GM18499 (cell line): ENCODE data around the gene EIF4G1.

Source experiments
- ATAC-seq: cut with Tn5 transposase; IDR thresholded peaks from one replicate; pipeline ENCODE4 v1.9.1; 2021; ENCODE audit warnings: moderate number of reproducible peaks; ENCODE audit not compliant: insufficient read depth, unreplicated experiment

Gene EIF4G1

GRCh38 chr3:184381261-184382224, 67.1 kb downstream of the EIF4G1 start:
- ATAC-seq: no peak

GRCh38 chr3:184382326-184383032, 68.1 kb downstream of the EIF4G1 start:
- ATAC-seq: no peak

- ATAC-seq: no peak
Observed at GRCh38 chr3:184383033-184383740, 68.8 kb downstream of the EIF4G1 start.

DNA sequence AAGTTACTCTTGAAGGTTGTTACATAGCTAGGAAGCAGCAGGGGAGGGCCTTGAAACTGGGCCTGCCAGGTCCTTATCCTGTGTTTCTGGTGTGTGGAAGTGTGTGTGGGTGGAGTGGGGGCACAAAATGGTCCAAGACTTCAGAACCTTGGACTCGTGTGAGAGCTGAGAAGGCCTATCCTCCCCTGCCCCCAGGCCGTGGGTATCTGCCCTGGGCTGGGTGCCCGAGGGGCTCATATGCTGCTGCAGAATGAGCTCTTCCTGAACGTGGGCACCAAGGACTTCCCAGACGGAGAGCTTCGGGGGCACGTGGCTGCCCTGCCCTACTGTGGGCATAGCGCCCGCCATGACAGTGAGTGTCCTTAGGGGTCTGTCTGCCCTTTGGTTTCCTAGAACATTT, 69.9 kb downstream of the EIF4G1 start:
- ATAC-seq: no peak
